ENCODE measurements around the gene SLC4A4. TPM values are rescaled to one million over a fixed set of nuclear protein-coding genes. Genes with fewer than 3 reads are reported as not detected.

Gene SLC4A4
- total RNA-seq, 1 experiment from 2014 or later: 0.92 TPM

DNA sequence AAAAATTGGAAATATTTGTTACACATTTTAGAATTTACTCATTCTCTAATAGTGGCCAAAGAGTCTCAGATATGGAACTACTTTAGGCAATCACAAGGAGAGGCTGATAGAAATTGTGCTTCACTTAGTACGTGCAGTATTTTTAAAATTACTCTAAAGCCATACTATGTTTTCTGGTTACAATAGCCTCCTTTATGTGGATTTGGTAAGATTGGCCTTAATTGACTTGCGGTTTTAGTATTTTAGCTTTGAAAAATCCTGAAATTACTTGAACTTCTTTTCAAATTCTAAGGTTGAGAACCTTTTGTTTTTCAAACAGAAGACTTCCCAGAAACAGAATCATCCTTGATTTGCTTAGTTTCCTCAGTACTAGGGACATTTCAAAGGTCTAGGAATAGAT is 215.2 kb downstream of the SLC4A4 start:
- no peak overlapping the region for H3K27ac ChIP-seq (ENCODE audit: insufficient read length, low read depth, low read length)
- no peak overlapping the region for H2BK5ac ChIP-seq (ENCODE audit: insufficient read length, low read length)
- H2BK12ac ChIP-seq (ENCODE audit: insufficient read length, low read depth, low read length): no peak overlapping the region
- no peak overlapping the region for H3K56ac ChIP-seq (ENCODE audit: insufficient read length, low read depth, low read length)
- no peak overlapping the region for H3K18ac ChIP-seq (ENCODE audit: insufficient read length, low read depth, low read length)
- H3K14ac ChIP-seq (ENCODE audit: insufficient read depth, low read length): no peak overlapping the region
- H3K4ac ChIP-seq (ENCODE audit: low read depth, low read length): no peak overlapping the region
- H2BK15ac ChIP-seq (ENCODE audit: low read depth, low read length): no peak overlapping the region
- Mint-ChIP-seq H3K36me3 (ENCODE audit: insufficient read depth in 1 of 3, low read depth in 3 of 3) (no peaks in the 10 kb centered on the region), H3K9me3 (no peaks in the 10 kb centered on the region), H3K4me3 (no peak overlapping the region), H3K27me3 (ENCODE audit: low read depth) (no peaks in the 10 kb centered on the region), H3K27ac (no peak overlapping the region), H3K4me1 (peaks cover 13 to 16% of the 10 kb centered on the region in 2 experiments)
- no peaks in the 10 kb centered on the region for H3K23me2 ChIP-seq (ENCODE audit: insufficient read length, low read depth, low read length, poor library complexity, severe bottlenecking)
- no peak overlapping the region for H3T11ph ChIP-seq (ENCODE audit: low read length)
- no CpG with 5 or more reads among the region's 2 CpGs for WGBS (ENCODE audit: extremely low coverage, insufficient read length, low lambda C conversion rate)
- no peak for DNase-seq
- H4K20me1 ChIP-seq (ENCODE audit: control insufficient read depth, insufficient read depth, insufficient read length): no peaks in the 10 kb centered on the region
- H3K23ac ChIP-seq (ENCODE audit: insufficient read length, low read depth, low read length): no peak overlapping the region
- H4K91ac ChIP-seq (ENCODE audit: insufficient read length, low read depth, low read length): no peak overlapping the region
- no peaks in the 10 kb centered on the region for H3K79me1 ChIP-seq (ENCODE audit: insufficient read depth, low read depth, low read length, poor library complexity, severe bottlenecking)
- no peaks in the 10 kb centered on the region for H3K27me3 ChIP-seq (ENCODE audit: insufficient read depth, low read length)
- no peak overlapping the region for H2BK20ac ChIP-seq (ENCODE audit: low read depth, low read length, poor library complexity, severe bottlenecking)
- H2AK5ac ChIP-seq (ENCODE audit: insufficient read length, low read length): no peak overlapping the region
- no peaks in the 10 kb centered on the region for H3K79me2 ChIP-seq (ENCODE audit: insufficient read depth, low read length)
- H3K9me3 ChIP-seq (ENCODE audit: control insufficient read depth, low read depth, low read length): no peaks in the 10 kb centered on the region
- H3K4me1 ChIP-seq (ENCODE audit: insufficient read depth, low read length): no peaks in the 10 kb centered on the region
- H3K4me2 ChIP-seq (ENCODE audit: insufficient read depth, insufficient read length, low read length): no peak overlapping the region
- H2BK120ac ChIP-seq (ENCODE audit: low read depth, low read length, poor library complexity, severe bottlenecking): no peak overlapping the region
- H4K5ac ChIP-seq (ENCODE audit: insufficient read length, low read depth, low read length): no peak overlapping the region
- no peak overlapping the region for H3K9ac ChIP-seq (ENCODE audit: extremely low read depth, insufficient read length, low read length)
- TF ChIP-seq, protein P1, sequence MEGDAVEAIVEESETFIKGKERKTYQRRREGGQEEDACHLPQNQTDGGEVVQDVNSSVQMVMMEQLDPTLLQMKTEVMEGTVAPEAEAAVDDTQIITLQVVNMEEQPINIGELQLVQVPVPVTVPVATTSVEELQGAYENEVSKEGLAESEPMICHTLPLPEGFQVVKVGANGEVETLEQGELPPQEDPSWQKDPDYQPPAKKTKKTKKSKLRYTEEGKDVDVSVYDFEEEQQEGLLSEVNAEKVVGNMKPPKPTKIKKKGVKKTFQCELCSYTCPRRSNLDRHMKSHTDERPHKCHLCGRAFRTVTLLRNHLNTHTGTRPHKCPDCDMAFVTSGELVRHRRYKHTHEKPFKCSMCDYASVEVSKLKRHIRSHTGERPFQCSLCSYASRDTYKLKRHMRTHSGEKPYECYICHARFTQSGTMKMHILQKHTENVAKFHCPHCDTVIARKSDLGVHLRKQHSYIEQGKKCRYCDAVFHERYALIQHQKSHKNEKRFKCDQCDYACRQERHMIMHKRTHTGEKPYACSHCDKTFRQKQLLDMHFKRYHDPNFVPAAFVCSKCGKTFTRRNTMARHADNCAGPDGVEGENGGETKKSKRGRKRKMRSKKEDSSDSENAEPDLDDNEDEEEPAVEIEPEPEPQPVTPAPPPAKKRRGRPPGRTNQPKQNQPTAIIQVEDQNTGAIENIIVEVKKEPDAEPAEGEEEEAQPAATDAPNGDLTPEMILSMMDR (conservative IDR thresholded peaks at IDR 0.05): no peak
- H4K8ac ChIP-seq (replicated peaks; ENCODE audit: insufficient read length, low read depth, low read length): no peak overlapping the region
- no peak overlapping the region for H2AFZ ChIP-seq (ENCODE audit: low read length)

All from H9 (cell line).